HG03575 (cell line): ENCODE measurements around the gene DGKD.

ENCODE experiments used
- ATAC-seq: cut with Tn5 transposase; IDR thresholded peaks from one replicate; pipeline ENCODE4 v1.9.1; 2021; ENCODE audit not compliant: unreplicated experiment, insufficient number of reproducible peaks, low FRiP score; ENCODE audit errors: extremely low read depth

DGKD gene, protein sequence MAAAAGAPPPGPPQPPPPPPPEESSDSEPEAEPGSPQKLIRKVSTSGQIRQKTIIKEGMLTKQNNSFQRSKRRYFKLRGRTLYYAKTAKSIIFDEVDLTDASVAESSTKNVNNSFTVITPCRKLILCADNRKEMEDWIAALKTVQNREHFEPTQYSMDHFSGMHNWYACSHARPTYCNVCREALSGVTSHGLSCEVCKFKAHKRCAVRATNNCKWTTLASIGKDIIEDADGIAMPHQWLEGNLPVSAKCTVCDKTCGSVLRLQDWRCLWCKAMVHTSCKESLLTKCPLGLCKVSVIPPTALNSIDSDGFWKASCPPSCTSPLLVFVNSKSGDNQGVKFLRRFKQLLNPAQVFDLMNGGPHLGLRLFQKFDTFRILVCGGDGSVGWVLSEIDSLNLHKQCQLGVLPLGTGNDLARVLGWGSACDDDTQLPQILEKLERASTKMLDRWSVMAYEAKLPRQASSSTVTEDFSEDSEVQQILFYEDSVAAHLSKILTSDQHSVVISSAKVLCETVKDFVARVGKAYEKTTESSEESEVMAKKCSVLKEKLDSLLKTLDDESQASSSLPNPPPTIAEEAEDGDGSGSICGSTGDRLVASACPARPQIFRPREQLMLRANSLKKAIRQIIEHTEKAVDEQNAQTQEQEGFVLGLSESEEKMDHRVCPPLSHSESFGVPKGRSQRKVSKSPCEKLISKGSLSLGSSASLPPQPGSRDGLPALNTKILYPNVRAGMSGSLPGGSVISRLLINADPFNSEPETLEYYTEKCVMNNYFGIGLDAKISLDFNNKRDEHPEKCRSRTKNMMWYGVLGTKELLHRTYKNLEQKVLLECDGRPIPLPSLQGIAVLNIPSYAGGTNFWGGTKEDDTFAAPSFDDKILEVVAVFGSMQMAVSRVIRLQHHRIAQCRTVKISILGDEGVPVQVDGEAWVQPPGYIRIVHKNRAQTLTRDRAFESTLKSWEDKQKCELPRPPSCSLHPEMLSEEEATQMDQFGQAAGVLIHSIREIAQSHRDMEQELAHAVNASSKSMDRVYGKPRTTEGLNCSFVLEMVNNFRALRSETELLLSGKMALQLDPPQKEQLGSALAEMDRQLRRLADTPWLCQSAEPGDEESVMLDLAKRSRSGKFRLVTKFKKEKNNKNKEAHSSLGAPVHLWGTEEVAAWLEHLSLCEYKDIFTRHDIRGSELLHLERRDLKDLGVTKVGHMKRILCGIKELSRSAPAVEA

DNA sequence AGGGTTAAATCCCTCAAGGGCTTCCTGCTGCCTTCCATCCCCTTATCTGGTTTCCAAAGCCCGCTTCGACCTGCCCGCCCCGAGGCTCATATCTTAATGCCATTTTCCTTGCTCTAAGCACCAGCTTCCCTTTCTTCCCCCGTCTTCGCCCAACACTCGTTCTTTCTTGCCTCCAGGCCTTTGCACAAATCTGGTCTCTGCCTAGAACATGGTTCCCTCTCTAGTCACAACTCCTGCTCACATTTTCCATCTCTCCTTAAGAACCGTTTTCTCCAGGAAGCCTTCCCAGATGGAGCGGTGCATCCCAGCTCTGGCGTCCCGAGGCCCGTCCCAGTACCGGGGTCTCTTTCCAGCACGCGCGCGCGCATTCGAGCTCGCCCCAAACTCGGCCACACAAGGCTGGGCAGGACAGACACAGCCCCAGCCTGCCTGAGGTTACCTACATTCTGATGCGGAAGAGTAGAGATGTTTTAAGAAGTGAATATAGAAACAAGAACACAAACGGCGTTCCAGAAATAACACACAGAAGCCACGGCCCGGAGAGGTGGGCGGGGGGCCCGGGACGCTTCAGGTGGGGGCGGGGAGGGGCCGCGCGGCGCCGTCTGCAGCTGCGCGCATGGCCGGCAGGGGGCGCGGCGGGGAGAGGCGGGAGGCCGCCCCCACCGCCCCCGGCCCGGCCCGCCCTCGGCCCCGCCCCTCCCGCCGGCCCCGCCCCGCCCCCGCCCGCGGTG is at the start of gene DGKD:
DGKD (plus strand) TSS at position 726 of the 731 bp plus-strand sequence. CDS start 25 bp downstream, outside the sequence.
- ATAC-seq, result no peak

DNA sequence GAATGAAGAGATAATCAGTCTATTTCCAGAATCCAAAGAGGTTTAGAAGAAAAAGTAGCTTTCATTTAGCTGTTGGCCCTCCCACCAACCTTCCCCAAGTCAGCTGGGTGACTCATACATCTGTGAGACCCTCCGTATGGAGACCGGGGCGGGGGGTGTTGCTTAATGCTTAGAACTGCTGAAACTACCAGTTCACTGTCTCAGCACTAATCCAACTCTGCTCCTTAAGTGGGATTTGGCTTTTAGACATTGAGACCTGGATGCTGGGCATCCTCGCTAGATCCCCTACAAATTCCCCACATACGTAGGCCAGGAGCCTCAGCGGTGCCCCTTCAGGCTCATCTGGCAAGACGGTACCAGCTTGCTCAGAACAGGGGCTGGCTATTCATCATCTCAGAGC is 46.7 kb upstream of the DGKD start, which contains the start of gene SAG:
SAG (plus strand) TSS at position 252 of the 400 bp plus-strand sequence. CDS start 1,374 bp downstream, outside the sequence.
- no peak for ATAC-seq

DNA sequence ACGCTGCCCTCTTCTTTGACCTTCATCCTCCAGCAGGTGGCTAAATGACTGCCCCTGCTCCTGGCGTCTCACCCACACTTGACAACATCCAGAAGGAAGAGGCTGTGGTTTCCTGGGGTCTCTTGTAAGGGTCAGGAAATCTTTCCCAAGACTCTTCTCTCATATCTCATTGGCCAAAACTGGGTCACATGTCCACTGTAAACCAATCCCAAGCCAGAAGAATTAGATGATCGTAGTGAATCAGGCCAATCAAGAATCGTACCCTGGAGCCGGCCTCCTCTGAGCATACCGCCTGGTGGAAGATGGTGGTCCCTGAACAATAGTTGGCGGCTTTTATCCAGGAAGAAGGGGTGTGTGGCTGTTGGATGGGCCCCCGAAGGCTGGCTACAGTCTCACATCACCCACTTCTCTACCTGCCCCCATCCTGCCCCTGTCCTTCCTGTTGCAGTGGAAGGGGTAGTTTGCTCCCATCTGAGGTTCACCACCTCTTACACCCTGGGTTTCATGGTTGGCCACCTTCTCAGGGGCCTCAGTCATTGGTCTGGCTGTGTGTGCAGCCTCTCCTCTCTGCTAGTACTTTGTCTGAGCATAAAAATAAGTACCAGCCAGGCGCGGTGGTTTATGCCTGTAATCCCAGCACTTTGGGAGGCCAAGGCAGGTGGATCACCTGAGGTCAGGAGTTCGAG is 42.9 kb upstream of the DGKD start:
- no peak for ATAC-seq

- ATAC-seq, result no peak
Observed at GRCh38 chr2:233312874-233313273, 41.4 kb upstream of the DGKD start.

GRCh38 chr2:233314180-233314925 is 39.9 kb upstream of the DGKD start:
- ATAC-seq, result no peak

DNA sequence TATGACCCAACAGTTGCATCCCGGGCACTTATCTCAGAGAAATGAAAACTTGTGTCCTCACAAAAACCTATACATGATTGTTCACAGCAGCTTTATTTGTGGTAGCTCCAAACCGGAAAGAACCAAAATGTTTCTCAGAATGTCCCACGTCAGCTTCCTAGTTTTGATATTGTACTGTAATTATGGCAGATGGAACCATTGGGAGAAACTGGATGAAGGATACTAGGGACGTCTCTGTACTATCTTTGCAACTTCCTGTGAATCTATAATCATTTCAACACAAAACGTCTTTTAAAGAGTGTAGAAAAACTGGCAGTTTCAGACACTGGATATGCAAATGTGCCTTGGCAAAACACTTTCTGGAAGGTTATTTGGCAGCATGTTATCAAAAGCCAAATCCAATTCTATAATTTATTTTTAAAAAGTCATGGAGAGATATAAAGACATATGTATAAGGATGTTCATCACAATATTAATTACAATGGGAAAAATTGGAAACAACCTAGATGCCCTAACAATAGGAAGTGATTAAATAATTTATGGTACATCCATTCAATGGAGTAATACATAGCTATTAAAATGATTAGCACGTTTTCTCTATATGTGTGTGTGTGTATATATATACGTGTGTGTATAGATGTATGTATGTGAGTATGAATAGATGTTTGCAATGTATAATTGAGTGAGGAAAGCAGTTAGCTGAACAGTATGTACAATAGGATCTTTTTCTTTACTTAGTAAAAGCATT is 36.9 kb upstream of the DGKD start:
- ATAC-seq, result no peak

- no peak for ATAC-seq
Observed at GRCh38 chr2:233319256-233319655, 35.0 kb upstream of the DGKD start.

GRCh38 chr2:233320470-233320869 is 33.8 kb upstream of the DGKD start:
- no peak for ATAC-seq

DNA sequence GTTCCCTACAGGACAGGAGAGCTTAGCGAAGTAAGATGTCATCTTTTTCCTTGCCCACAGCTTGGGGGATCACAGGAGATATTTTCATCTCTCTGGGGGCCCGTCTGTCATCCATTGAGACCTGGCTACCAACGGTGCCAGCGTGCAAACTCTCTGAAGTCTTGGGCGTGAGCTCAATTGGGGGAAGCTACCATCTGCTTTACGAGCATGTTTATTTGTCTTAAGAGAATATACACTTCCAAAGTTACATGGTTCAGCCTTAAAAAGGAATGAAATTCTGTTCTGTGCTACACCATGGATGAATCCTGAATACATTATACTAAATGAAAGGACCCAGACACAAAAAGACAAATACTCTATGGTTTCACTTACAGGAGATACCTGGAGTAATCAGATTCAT is 33.1 kb upstream of the DGKD start:
- no peak for ATAC-seq

GRCh38 chr2:233323851-233324250 is 30.4 kb upstream of the DGKD start:
- no peak for ATAC-seq

GRCh38 chr2:233325256-233325655 is 29.0 kb upstream of the DGKD start:
- no peak for ATAC-seq

DNA sequence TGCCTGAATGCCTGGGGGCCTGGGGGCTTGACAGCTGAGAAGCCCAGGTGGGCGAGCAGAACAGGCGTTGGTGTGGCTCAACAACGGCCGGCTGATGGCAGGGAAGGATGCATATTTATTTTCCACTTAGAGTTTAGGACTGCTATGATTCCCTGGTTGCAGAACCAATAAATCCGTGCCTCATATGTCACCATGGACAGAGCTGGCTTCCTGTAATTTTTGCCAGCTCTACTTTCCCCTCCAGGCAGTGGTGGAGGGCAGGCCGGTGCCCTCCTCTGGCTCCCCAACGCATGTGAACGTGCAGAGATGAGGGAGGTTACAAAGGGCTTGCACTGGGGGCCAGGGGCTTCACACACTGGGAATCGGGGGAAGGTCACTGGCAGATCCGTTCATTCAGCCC is 28.5 kb upstream of the DGKD start:
- ATAC-seq, result no peak

- no peak for ATAC-seq
Observed at GRCh38 chr2:233326500-233326899, 27.8 kb upstream of the DGKD start.

DNA sequence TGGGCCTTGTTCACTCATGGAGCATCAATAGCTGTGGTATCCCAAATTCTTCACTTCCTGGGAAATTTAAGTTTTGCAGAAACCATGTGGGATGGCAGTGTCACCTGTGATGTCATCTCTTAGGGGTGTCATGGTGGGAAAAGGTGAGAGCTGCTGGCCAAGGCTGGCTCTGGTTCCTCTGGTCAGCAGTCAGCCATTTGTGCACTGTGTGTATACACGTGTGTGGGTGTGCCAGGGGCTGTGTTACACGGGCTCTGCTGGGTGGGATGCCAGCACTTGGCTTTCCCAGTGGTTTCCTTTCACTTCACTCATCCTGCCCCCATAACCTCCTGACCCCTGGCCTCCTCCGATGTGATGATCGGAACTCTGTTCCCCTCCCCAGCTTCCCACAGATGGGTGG is 25.4 kb upstream of the DGKD start:
- no peak for ATAC-seq

- no peak for ATAC-seq
Observed at GRCh38 chr2:233329489-233330135, 24.7 kb upstream of the DGKD start.

GRCh38 chr2:233331536-233331935 is 22.8 kb upstream of the DGKD start:
- ATAC-seq, result peak; percentile 59
